ENCODE results near the gene RERE.

GRCh38 chr1:8649875-8650274, 167.6 kb downstream of the RERE start:
- TF ChIP-seq CEBPB (IDR thresholded peaks at IDR 0.05) (no peak), EP300 (IDR thresholded peaks at IDR 0.05; ENCODE audit: borderline replicate concordance) (no peak), YY1 (IDR thresholded peaks at IDR 0.05; ENCODE audit: low read depth) (no peak), CREB1 (IDR thresholded peaks at IDR 0.05; ENCODE audit: low read depth) (no peak), NFIC (IDR thresholded peaks at IDR 0.05) (no peak), USF1 (IDR thresholded peaks at IDR 0.05) (no peak), FOXM1 (IDR thresholded peaks at IDR 0.05; ENCODE audit: borderline replicate concordance, low read depth) (no peak), MAX (IDR thresholded peaks at IDR 0.05) (no peak), TCF12 (IDR thresholded peaks at IDR 0.05; ENCODE audit: low read depth) (no peak)

Measured in Ishikawa (cell line).